Activated CD4-positive, alpha-beta memory T cell treated with anti-CD3 and anti-CD28 coated beads, Interleukin-2, amount 10 ng/mL, durations not matched to agents 7 days and 5 days (primary cell): ENCODE data around the gene GJD4. TPM values are rescaled to one million over a fixed set of nuclear protein-coding genes. Genes with fewer than 3 reads are reported as not detected.

Source experiments
- CTCF ChIA-PET: fragments of 350-600 bp; sonication (Branson Sonifier 250); formaldehyde crosslinking; loops from one replicate; lab custom pipeline; 2021; ENCODE audit warnings: antibody characterized with exemption, inconsistent platforms; lab: Charles Lee
- POLR2A ChIA-PET: fragments of 350-600 bp; sonication (Branson Sonifier 250); formaldehyde crosslinking; loops from one replicate; lab custom pipeline; 2021; ENCODE audit warnings: antibody characterized with exemption; lab: Charles Lee
- DNase-seq: peaks from one replicate; pipeline ENCODE4 v3.0.0-alpha.2; 2020
- H3K27ac Mint-ChIP-seq: one replicate; pipeline ENCODE4 v1.8.0; 2021; ENCODE audit warnings: mild to moderate bottlenecking, mixed read lengths
- H3K27me3 Mint-ChIP-seq: one replicate; pipeline ENCODE4 v1.8.0; 2021; ENCODE audit warnings: mixed read lengths
- H3K36me3 Mint-ChIP-seq: one replicate; pipeline ENCODE4 v1.8.0; 2021; ENCODE audit warnings: low read depth, mixed read lengths
- H3K4me1 Mint-ChIP-seq: one replicate; pipeline ENCODE4 v1.8.0; 2021; ENCODE audit warnings: mixed read lengths
- H3K4me3 Mint-ChIP-seq: one replicate; pipeline ENCODE4 v1.8.0; 2021; ENCODE audit warnings: mild to moderate bottlenecking, mixed read lengths
- H3K9me3 Mint-ChIP-seq: one replicate; pipeline ENCODE4 v1.8.0; 2021; ENCODE audit warnings: mixed read lengths
- total RNA-seq, 2 experiments: library from RNA; stranded (reverse); gene quantifications; one replicate each; pipeline ENCODE4 v1.2.3, GENCODE V29; 2021

Gene GJD4
- total RNA-seq, 2 experiments from 2014 or later, result not detected

GRCh38 chr10:35611750-35612149, 6.6 kb downstream of the GJD4 start:
- Mint-ChIP-seq H3K4me1 (peaks cover 7% of the 10 kb centered on the region), H3K27me3 (peaks cover 33% of the 10 kb centered on the region), H3K4me3 (no peak overlapping the region), H3K9me3 (peaks cover 4% of the 10 kb centered on the region), H3K27ac (no peak overlapping the region), H3K36me3 (no peaks in the 10 kb centered on the region)
- POLR2A ChIA-PET, result no interaction called here
- no peak for DNase-seq
- CTCF ChIA-PET, result interaction anchor here (0.9 kb wide), 1 partner anchor 48 kb away, joined by 3 read pairs; no protein-coding TSS in a partner anchor

- Mint-ChIP-seq H3K27ac (no peak overlapping the region), H3K4me3 (no peak overlapping the region), H3K27me3 (peaks cover 27% of the 10 kb centered on the region), H3K9me3 (peaks cover 4% of the 10 kb centered on the region), H3K36me3 (no peaks in the 10 kb centered on the region), H3K4me1 (peaks cover 3% of the 10 kb centered on the region)
- POLR2A ChIA-PET, result no interaction called here
- CTCF ChIA-PET, result no interaction called here
- no peak for DNase-seq
Measured at GRCh38 chr10:35612385-35613106, 7.4 kb downstream of the GJD4 start.

GRCh38 chr10:35613107-35613440, 7.9 kb downstream of the GJD4 start:
- CTCF ChIA-PET, result no interaction called here
- H3K27ac Mint-ChIP-seq, result no peak overlapping the region
- H3K27me3 Mint-ChIP-seq, result peaks cover 26% of the 10 kb centered on the region
- POLR2A ChIA-PET, result no interaction called here
- peaks cover 4% of the 10 kb centered on the region for H3K9me3 Mint-ChIP-seq
- DNase-seq, result no peak
- H3K4me1 Mint-ChIP-seq, result no peaks in the 10 kb centered on the region
- no peaks in the 10 kb centered on the region for H3K36me3 Mint-ChIP-seq
- H3K4me3 Mint-ChIP-seq, result no peak overlapping the region

GRCh38 chr10:35613597-35614226, 8.6 kb downstream of the GJD4 start:
- H3K27me3 Mint-ChIP-seq, result peaks cover 24% of the 10 kb centered on the region
- no peak overlapping the region for H3K27ac Mint-ChIP-seq
- no peaks in the 10 kb centered on the region for H3K36me3 Mint-ChIP-seq
- ChIA-PET CTCF (no interaction called here), POLR2A (no interaction called here)
- peaks cover 4% of the 10 kb centered on the region for H3K9me3 Mint-ChIP-seq
- no peak for DNase-seq
- no peak overlapping the region for H3K4me3 Mint-ChIP-seq
- no peaks in the 10 kb centered on the region for H3K4me1 Mint-ChIP-seq

- H3K4me3 Mint-ChIP-seq, result no peak overlapping the region
- H3K27me3 Mint-ChIP-seq, result peaks cover 24% of the 10 kb centered on the region
- H3K4me1 Mint-ChIP-seq, result no peaks in the 10 kb centered on the region
- DNase-seq, result no peak
- H3K36me3 Mint-ChIP-seq, result no peaks in the 10 kb centered on the region
- peaks cover 5% of the 10 kb centered on the region for H3K9me3 Mint-ChIP-seq
- POLR2A ChIA-PET, result no interaction called here
- CTCF ChIA-PET, result no interaction called here
- no peak overlapping the region for H3K27ac Mint-ChIP-seq
Measured at GRCh38 chr10:35614312-35614711, 9.2 kb downstream of the GJD4 start.

- POLR2A ChIA-PET, result no interaction called here
- H3K27ac Mint-ChIP-seq, result no peak overlapping the region
- DNase-seq, result no peak
- H3K36me3 Mint-ChIP-seq, result no peaks in the 10 kb centered on the region
- peaks cover 8% of the 10 kb centered on the region for H3K27me3 Mint-ChIP-seq
- H3K4me1 Mint-ChIP-seq, result no peaks in the 10 kb centered on the region
- H3K4me3 Mint-ChIP-seq, result no peak overlapping the region
- CTCF ChIA-PET, result no interaction called here
- H3K9me3 Mint-ChIP-seq, result no peaks in the 10 kb centered on the region
Measured at GRCh38 chr10:35626971-35627507, 21.9 kb downstream of the GJD4 start.

- POLR2A ChIA-PET, result no interaction called here
- Mint-ChIP-seq H3K27ac (no peak overlapping the region), H3K4me3 (no peak overlapping the region), H3K36me3 (no peaks in the 10 kb centered on the region), H3K9me3 (no peaks in the 10 kb centered on the region), H3K4me1 (peaks cover 9% of the 10 kb centered on the region), H3K27me3 (peaks cover 9% of the 10 kb centered on the region)
- CTCF ChIA-PET, result no interaction called here
- no peak for DNase-seq
Measured at GRCh38 chr10:35631404-35631803, 26.3 kb downstream of the GJD4 start.

- peaks cover 9% of the 10 kb centered on the region for H3K4me1 Mint-ChIP-seq
- H3K27ac Mint-ChIP-seq, result no peak overlapping the region
- H3K9me3 Mint-ChIP-seq, result no peaks in the 10 kb centered on the region
- H3K36me3 Mint-ChIP-seq, result no peaks in the 10 kb centered on the region
- ChIA-PET POLR2A (no interaction called here), CTCF (no interaction called here)
- no peak for DNase-seq
- no peak overlapping the region for H3K4me3 Mint-ChIP-seq
- peaks cover 13% of the 10 kb centered on the region for H3K27me3 Mint-ChIP-seq
Measured at GRCh38 chr10:35632027-35632426, 26.9 kb downstream of the GJD4 start.

- CTCF ChIA-PET, result interaction anchor here (0.6 to 0.7 kb wide), 2 partner anchors 11 to 1199 kb away, joined by 3 read pairs; no protein-coding TSS in a partner anchor
- H3K27ac Mint-ChIP-seq, result no peak overlapping the region
Measured at GRCh38 chr10:35633006-35633980, 28.2 kb downstream of the GJD4 start.

GRCh38 chr10:35635576-35635975, 30.4 kb downstream of the GJD4 start:
- no peaks in the 10 kb centered on the region for H3K36me3 Mint-ChIP-seq
- peaks cover 37% of the 10 kb centered on the region for H3K27me3 Mint-ChIP-seq
- DNase-seq, result peak; percentile 33
- POLR2A ChIA-PET, result no interaction called here
- H3K27ac Mint-ChIP-seq, result no peak overlapping the region
- peaks cover 17% of the 10 kb centered on the region for H3K4me1 Mint-ChIP-seq
- no peak overlapping the region for H3K4me3 Mint-ChIP-seq
- CTCF ChIA-PET, result interaction anchor here (0.7 to 1.8 kb wide), 10 partner anchors 9 to 912 kb away, joined by 3 to 6 read pairs (median 4); partner anchors contain the start of gene CREM
- H3K9me3 Mint-ChIP-seq, result no peaks in the 10 kb centered on the region

More at GRCh38 chr10:35633006-35633980, 28.2 kb downstream of the GJD4 start:
- POLR2A ChIA-PET, result no interaction called here
- Mint-ChIP-seq H3K4me1 (peaks cover 9% of the 10 kb centered on the region), H3K9me3 (no peaks in the 10 kb centered on the region), H3K27me3 (peaks cover 25% of the 10 kb centered on the region), H3K36me3 (no peaks in the 10 kb centered on the region), H3K4me3 (no peak overlapping the region)
- no peak for DNase-seq

GRCh38 chr10:35636956-35637355, 31.8 kb downstream of the GJD4 start:
- Mint-ChIP-seq H3K9me3 (no peaks in the 10 kb centered on the region), H3K27ac (no peak overlapping the region), H3K4me3 (no peak overlapping the region), H3K27me3 (peaks cover 42% of the 10 kb centered on the region), H3K4me1 (peaks cover 22% of the 10 kb centered on the region), H3K36me3 (no peaks in the 10 kb centered on the region)
- DNase-seq, result no peak
- ChIA-PET CTCF (interaction anchor here (0.8 to 2.7 kb wide), 3 partner anchors 74 to 1244 kb away, joined by 3 to 9 read pairs (median 4); no protein-coding TSS in a partner anchor), POLR2A (no interaction called here)

- CTCF ChIA-PET, result interaction anchor here (0.8 to 2.7 kb wide), 3 partner anchors 74 to 1243 kb away, joined by 3 to 9 read pairs (median 4); no protein-coding TSS in a partner anchor
- POLR2A ChIA-PET, result no interaction called here
- H3K9me3 Mint-ChIP-seq, result no peaks in the 10 kb centered on the region
- H3K36me3 Mint-ChIP-seq, result no peaks in the 10 kb centered on the region
- no peak for DNase-seq
- peaks cover 45% of the 10 kb centered on the region for H3K27me3 Mint-ChIP-seq
- no peak overlapping the region for H3K4me3 Mint-ChIP-seq
- H3K4me1 Mint-ChIP-seq, result peaks cover 25% of the 10 kb centered on the region
- H3K27ac Mint-ChIP-seq, result no peak overlapping the region
Measured at GRCh38 chr10:35637462-35637861, 32.3 kb downstream of the GJD4 start.
